HG03095 (cell line): ENCODE results near the gene TP73.
"Not testable (repeated sequence)": the region's sequence is repeated elsewhere in the genome, so short reads cannot be mapped to it uniquely, and the experiment has no call there.

ENCODE experiments used
- ATAC-seq: cut with Tn5 transposase; IDR thresholded peaks from one replicate; pipeline ENCODE4 v1.9.1; 2021; ENCODE audit warnings: moderate library complexity; ENCODE audit not compliant: unreplicated experiment

TP73 gene

GRCh38 chr1:3618531-3618880 is 33.8 kb upstream of the TP73 start:
- no peak for ATAC-seq

DNA sequence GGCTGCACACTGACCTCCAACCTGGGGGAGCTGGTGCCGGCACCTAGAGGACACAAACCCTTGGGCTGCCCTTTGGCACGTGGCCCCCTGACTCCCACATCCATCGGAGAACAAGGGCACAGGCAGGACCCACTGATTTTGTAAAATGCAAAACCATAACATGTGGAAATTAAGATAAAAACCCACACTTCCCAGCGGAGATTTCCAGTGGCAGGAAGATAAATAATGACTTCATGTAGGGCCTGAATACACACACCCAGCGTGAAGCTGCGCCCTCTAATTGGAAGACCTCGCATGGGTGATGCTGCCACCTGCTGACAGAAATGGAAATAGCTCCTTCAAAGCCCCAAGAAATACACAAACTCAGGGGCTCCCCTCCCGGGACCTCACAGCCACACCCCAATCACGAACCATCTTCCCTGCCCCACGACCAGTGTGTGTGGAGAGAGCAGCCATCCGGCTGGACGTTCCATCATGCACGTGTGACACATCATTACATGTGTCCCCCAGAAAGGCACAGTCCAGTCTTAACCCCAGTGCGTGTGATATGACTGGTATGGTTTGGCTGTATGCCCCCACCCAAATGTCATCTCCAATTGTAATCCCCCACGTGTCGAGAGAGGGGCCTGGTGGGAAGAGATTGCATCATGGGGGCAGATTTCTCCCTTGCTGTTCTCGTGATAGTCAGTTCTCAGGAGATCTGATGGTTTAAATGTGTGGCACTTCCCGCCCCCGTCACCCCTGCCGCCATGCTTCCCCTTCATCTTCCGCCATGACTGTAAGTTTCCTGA is 33.2 kb upstream of the TP73 start:
- no peak for ATAC-seq

- no peak for ATAC-seq
These were observed 31.6 kb upstream of the TP73 start for GRCh38 chr1:3620708-3621107.

DNA sequence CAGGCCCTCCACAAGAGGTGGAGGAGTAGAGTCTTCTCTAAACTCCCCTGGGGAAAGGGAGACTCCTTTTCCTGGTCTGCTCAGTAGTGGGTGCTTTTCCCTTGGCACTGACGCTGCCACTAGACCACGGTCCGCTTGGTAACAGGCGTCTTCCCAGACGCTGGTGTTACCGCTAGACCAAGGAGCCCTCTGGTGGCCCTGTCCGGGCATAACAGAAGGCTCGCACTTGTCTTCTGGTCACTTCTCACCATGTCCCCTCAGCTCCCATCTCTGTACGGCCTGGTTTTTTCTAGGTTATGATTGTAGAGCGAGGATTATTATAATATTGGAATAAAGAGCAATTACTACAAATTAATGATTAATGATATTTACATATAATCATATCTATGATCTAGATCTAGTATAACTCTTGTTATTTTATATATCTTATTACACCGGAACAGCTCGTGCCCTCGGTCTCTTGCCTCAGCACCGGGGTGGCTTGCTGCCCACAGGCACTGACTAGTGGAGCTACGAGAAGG is 31.1 kb upstream of the TP73 start:
- ATAC-seq = not testable (repeated sequence)

GRCh38 chr1:3622102-3622501 is 30.2 kb upstream of the TP73 start:
- not testable (repeated sequence) for ATAC-seq

GRCh38 chr1:3623441-3624199 is 28.7 kb upstream of the TP73 start:
- no peak for ATAC-seq

- peak; percentile 91 for ATAC-seq
These were observed 27.8 kb upstream of the TP73 start, which contains the start of gene TPRG1L for GRCh38 chr1:3624200-3625136. TSS of gene TPRG1L (plus strand) at chr1:3625015. CDS start at chr1:3625073, 58 bp downstream.

DNA sequence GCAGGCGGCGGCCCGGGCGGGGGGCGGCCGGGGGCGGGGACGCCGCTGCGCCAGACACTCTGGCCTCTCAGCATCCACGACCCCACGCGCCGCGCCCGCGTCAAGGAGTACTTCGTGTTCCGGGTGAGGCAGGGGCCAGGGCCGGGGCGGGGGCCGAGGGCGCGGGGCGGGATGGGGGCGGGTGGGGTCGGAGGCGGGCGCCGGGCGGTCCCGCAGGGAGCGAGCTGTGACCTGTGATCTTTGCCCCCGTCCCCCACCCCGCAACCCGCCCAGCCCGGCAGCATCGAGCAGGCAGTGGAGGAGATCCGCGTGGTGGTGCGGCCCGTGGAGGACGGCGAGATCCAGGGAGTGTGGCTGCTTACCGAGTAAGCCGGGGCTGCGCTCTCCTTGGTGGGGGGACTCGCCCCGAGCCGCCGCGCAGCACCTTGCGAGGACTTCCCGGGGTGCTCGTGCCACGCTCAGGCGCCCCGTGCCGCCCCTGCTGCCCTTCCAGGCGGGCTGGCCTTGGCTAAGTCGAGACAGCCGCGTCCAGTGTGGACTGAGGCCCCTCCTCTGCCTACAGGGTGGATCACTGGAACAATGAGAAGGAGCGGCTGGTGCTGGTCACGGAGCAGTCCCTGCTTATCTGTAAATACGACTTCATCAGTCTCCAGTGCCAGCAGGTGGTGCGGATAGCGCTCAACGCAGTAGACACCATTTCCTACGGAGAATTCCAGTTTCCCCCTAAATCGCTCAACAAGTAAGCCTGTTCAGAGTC is 27.0 kb upstream of the TP73 start:
- ATAC-seq = no peak

- no peak for ATAC-seq
These were observed 26.3 kb upstream of the TP73 start for GRCh38 chr1:3626025-3626424.

DNA sequence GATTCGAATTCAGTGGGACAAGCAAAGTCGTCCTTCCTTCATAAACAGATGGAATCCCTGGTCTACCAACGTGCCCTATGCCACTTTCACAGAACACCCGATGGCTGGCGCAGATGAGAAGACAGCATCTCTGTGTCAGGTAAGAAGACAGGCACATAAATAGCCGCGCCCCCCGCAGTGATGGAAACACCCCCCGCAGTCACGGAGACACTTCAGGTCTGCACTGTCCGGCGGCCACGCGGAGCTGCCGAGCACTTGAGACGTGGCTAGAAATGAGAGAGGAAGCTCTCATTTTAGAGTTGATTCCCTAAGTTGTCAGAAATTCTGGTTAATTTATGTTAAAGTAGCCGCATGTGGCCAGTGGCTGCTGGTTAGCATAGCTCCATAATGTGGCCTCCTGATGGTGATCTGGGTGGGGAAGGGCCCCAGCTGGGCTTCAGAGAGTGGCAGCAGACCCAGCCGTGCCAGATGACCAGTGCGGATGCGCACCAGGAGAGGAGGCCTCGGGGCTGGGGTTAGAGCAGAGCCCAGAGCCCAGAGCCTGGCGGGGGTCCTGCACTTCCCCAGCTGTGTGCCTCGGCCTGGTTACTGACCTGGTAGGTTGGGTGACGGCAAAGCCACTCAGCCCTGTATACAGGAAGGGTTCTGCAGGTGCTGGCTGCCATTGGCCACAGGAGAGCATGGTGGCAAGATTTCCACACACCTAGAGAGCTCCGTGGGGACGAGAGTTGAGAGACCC is 24.6 kb upstream of the TP73 start:
- no peak for ATAC-seq

DNA sequence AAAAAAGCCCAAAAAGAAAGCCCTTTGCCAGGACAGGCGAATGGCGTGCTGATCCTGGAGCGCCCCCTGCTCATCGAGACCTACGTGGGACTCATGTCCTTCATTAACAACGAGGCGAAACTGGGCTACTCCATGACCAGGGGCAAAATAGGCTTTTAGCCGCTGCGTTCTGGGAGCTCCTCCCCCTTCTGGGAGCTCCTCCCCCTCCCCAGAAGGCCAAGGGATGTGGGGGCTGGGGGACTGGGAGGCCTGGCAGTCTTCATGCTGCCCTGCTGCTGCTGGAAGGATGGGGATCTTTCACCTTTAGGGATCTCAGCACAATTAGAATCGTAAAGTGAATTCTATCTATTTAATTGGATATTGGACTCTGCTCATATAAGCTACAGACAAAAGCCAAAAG is 23.9 kb upstream of the TP73 start:
- no peak for ATAC-seq

GRCh38 chr1:3629561-3630160 is 22.7 kb upstream of the TP73 start:
- no peak for ATAC-seq

DNA sequence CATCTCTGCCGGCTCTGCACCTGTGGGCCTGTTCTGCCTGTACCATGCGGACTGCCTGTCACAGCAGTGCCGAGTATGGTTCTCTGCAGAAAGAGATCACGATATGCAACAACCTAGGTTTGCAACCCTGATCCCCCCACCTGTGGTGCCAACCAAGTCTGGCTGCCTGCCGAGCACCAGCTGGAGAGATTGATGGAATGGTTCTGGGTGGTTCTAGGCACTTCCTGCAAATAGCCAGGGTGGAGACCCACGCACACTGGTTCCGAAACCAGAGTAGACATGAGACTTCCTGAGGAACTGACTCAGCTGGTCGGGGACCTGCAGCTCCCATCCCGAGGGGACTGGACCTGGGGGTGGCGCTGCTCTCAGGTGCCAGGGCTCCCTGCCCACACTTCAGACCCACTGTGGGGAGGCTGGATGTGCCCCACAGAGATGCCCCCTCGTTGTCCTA is 22.1 kb upstream of the TP73 start:
- no peak for ATAC-seq

- no peak for ATAC-seq
These were observed 21.4 kb upstream of the TP73 start for GRCh38 chr1:3630914-3631313.

DNA sequence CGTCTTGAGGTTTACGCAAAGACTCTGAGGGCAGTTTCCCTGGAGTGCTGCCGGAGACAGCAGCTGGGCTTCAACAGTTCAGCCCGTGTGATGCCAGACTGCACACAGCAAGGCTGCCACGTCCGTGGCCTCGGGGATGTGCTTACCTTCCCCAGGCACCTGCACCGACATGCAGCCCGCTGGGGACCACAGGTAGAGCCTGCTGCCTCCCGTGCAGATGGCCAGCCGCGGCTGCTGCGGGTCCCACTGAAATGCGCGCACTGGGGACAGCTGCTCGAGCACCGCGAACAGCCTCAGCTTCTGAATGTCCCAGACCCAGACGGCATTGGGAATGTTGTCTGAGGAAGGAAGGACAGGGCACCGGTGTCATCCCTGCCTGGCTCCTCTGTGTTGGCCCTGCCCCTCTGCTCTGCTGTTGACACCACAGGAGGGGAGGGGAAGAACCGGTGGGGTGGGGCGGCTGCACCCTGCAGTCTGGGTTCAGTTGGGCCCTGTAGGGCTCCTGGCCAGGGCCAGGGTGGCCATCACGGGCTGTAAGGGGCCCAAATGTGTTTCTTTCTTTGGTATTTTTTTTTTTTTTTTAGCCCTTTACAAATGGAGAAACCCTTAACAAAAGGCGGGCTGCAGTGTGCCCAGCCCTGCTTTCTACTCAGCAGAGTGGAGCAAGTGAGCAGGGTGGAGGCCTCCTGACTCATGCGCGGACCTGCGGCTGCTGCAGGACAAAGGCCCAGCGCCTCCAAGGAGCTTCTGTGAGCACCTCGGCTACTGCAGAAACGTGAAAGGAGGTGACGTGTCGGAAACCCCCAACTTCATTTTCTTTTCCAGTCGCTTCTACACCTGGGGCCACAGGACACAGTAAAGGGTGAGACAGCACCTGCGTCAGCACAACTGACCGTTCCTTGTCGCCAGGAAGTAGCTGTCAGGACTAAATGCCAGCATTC is 20.7 kb upstream of the TP73 start:
- no peak for ATAC-seq

- ATAC-seq = no peak
These were observed 20.0 kb upstream of the TP73 start for GRCh38 chr1:3632298-3632697.

GRCh38 chr1:3632716-3633343 is 19.5 kb upstream of the TP73 start:
- ATAC-seq = no peak
